IPS-NIHi7 (cell line): Measurements from ENCODE around the gene TP73.

Experiments used
- DNase-seq: peaks from one replicate; pipeline ENCODE4 v3.0.0; 2012; ENCODE audit warnings: mixed read lengths; ENCODE audit errors: extremely low spot score

TP73 gene

GRCh38 chr1:3762873-3763228 lies 110.5 kb downstream of the TP73 start:
- DNase-seq = no peak

- no peak for DNase-seq
Observed at GRCh38 chr1:3763351-3764125, 111.2 kb downstream of the TP73 start.

GRCh38 chr1:3767328-3767925 lies 115.1 kb downstream of the TP73 start:
- DNase-seq = no peak

- no peak for DNase-seq
Observed at GRCh38 chr1:3768811-3769390, 116.6 kb downstream of the TP73 start.

GRCh38 chr1:3770047-3770765 lies 117.9 kb downstream of the TP73 start:
- no peak for DNase-seq

- peak; percentile 56 for DNase-seq
Observed at GRCh38 chr1:3771108-3772026, 119.1 kb downstream of the TP73 start.

- DNase-seq = peak; percentile 100
Observed at GRCh38 chr1:3772027-3772714, 119.9 kb downstream of the TP73 start.

GRCh38 chr1:3772715-3773571 lies 120.6 kb downstream of the TP73 start, which contains the start of gene SMIM1:
SMIM1 (plus strand) TSS chr1:3772749; CDS start chr1:3775374, 2,625 bp downstream.
- no peak for DNase-seq

- DNase-seq = no peak
Observed at GRCh38 chr1:3773572-3774275, 121.4 kb downstream of the TP73 start.

GRCh38 chr1:3774276-3774945 lies 122.1 kb downstream of the TP73 start:
- DNase-seq = no peak

- no peak for DNase-seq
Observed at GRCh38 chr1:3774946-3775489, 122.7 kb downstream of the TP73 start.

- peak; percentile 80 for DNase-seq
Observed at GRCh38 chr1:3775490-3776230, 123.3 kb downstream of the TP73 start.

- DNase-seq = no peak
Observed at GRCh38 chr1:3776231-3776961, 124.1 kb downstream of the TP73 start.

GRCh38 chr1:3777078-3777547 lies 124.8 kb downstream of the TP73 start:
- DNase-seq = no peak

- DNase-seq = no peak
Observed at GRCh38 chr1:3777647-3778589, 125.6 kb downstream of the TP73 start.
